ENCODE data around the gene PSMG4. TPM values are rescaled to one million over a fixed set of nuclear protein-coding genes. Genes with fewer than 3 reads are reported as not detected.

PSMG4 gene
- total and polyA plus RNA-seq, 2 donors (not counting 3 experiments of a cell fraction or from before 2014, with no cell fraction given), result 31.4 to 46.0 TPM

DNA sequence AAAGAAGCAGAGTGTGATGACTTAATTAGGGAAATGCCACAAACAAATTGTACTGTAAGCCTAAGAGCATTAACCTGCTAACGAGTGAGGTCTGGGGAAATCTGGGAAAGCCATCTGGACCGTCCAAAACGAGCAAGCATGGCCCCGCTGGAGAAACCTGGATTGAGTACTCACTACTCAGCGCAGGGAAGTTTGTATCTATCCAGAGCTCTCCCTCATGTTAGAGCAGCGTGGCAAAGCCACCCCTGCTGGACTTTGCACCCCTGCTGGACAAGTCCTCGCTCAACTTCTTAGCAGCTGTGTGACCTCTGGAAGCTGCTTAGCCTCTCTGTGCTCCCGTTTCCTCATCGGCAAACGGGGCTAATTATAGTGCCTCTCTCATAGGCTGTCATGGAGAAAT lies 37.3 kb downstream of the PSMG4 start:
- no peak for FAIRE-seq
- Histone ChIP-seq H2AFZ (ENCODE audit: low read depth, low read length) (no peak overlapping the region), H3K36me3 (ENCODE audit: control insufficient read depth in 2 of 2, extremely low read depth in 1 of 2, insufficient read depth in 2 of 2, low read length in 2 of 2) (peaks cover 0 to 2% of the 10 kb centered on the region in 2 experiments), H3K27ac (ENCODE audit: insufficient read depth, low read depth, low read length) (no peak overlapping the region), H3K9me3 (replicated peaks; ENCODE audit: control insufficient read depth, insufficient read depth, low read length) (no peaks in the 10 kb centered on the region), H3K4me3 (replicated peaks in 1 of 3; ENCODE audit: insufficient read depth in 1 of 3, low read depth in 1 of 3, low read length in 3 of 3) (no peak overlapping the region), H3K27me3 (ENCODE audit: control insufficient read depth in 2 of 2, insufficient read depth in 2 of 2, low read length in 2 of 2) (no peaks in the 10 kb centered on the region), H3K79me2 (ENCODE audit: control insufficient read depth, insufficient read depth, low read length) (no peaks in the 10 kb centered on the region), H4K20me1 (replicated peaks; ENCODE audit: control insufficient read depth, extremely low read depth, insufficient read depth, low read length) (no peaks in the 10 kb centered on the region), H3K9ac (replicated peaks; ENCODE audit: extremely low read depth, insufficient read depth, low read length) (no peak overlapping the region), H3K9me1 (replicated peaks; ENCODE audit: control insufficient read depth, extremely low read depth, insufficient read depth, low read length) (no peaks in the 10 kb centered on the region), H3K4me1 (ENCODE audit: control insufficient read depth, extremely low read depth, insufficient read depth, low read length) (peaks cover 6% of the 10 kb centered on the region), H3K4me2 (ENCODE audit: insufficient read depth, low read length) (no peak overlapping the region)
- CTCF ChIA-PET, result interaction anchor here (1.0 to 1.6 kb wide), 5 partner anchors 8 to 682 kb away, joined by 3 to 6 read pairs (median 4); no protein-coding TSS in a partner anchor
- intact Hi-C loops (cut with micrococcal nuclease) (no loop called here), dilution Hi-C loops (cut with MboI; ENCODE audit: extremely low pct_ligation_motif_present, low sequenced_read_pairs) (loop anchor here (25.0 kb wide), 1 partner anchor 691 kb away; no protein-coding TSS in a partner anchor)
- TF ChIP-seq JUN (IDR thresholded peaks at IDR 0.05; ENCODE audit: borderline replicate concordance, insufficient read depth, insufficient read length, low read depth), result no peak
- no TSS peak for BruUV-seq (replicated peaks)
- POLR2A ChIA-PET, result interaction anchor here (0.5 kb wide), 1 partner anchor 28 kb away, joined by 3 read pairs; no protein-coding TSS in a partner anchor
- DNase-seq (ENCODE audit: low read depth, low spot score), result no peak

DNA sequence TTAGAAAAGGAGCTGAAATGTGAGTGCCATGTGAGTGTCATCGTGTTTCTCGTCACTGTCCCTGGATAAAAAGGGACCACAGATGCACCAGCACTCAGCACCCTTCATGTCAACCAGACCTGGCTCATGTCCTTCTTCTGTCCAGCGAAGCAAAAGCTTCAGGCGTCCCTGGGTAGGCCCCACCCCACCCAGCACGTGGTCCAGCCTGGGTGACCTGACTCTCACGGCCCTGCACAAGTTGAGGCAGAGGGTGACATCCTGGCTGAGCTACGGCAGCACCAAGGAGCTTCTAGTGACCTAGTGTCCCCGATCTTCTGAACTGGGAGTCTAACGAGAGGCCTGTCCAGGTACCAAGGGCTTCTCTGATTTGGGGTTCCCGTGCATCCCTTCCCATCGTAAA lies 37.8 kb downstream of the PSMG4 start:
- H3K4me1 ChIP-seq (ENCODE audit: control insufficient read depth, extremely low read depth, insufficient read depth, low read length), result peaks cover 6% of the 10 kb centered on the region
- dilution Hi-C loops (cut with MboI; ENCODE audit: extremely low pct_ligation_motif_present, low sequenced_read_pairs), result loop anchor here (25.0 kb wide), 1 partner anchor 691 kb away; no protein-coding TSS in a partner anchor
- TF ChIP-seq POLR2AphosphoS5 (IDR thresholded peaks at IDR 0.05; ENCODE audit: insufficient read depth, low read depth, low read length), result no peak
- FAIRE-seq, result no peak
- peaks cover 0 to 2% of the 10 kb centered on the region in 2 experiments for H3K36me3 ChIP-seq (ENCODE audit: control insufficient read depth in 2 of 2, extremely low read depth in 1 of 2, insufficient read depth in 2 of 2, low read length in 2 of 2)
- POLR2A ChIA-PET, result interaction anchor here (0.5 kb wide), 1 partner anchor 28 kb away, joined by 3 read pairs; no protein-coding TSS in a partner anchor
- no peaks in the 10 kb centered on the region for H3K9me1 ChIP-seq (replicated peaks; ENCODE audit: control insufficient read depth, extremely low read depth, insufficient read depth, low read length)
- CTCF ChIA-PET, result interaction anchor here (1.0 to 1.6 kb wide), 5 partner anchors 9 to 682 kb away, joined by 3 to 6 read pairs (median 4); no protein-coding TSS in a partner anchor
- BruUV-seq (replicated peaks), result no TSS peak
- no peak overlapping the region for H3K4me3 ChIP-seq (replicated peaks in 1 of 3; ENCODE audit: insufficient read depth in 1 of 3, low read depth in 1 of 3, low read length in 3 of 3)
- H4K20me1 ChIP-seq (replicated peaks; ENCODE audit: control insufficient read depth, extremely low read depth, insufficient read depth, low read length), result no peaks in the 10 kb centered on the region
- no peak overlapping the region for H3K4me2 ChIP-seq (ENCODE audit: insufficient read depth, low read length)
- H3K9me3 ChIP-seq (replicated peaks; ENCODE audit: control insufficient read depth, insufficient read depth, low read length), result no peaks in the 10 kb centered on the region
- no peak overlapping the region for H2AFZ ChIP-seq (ENCODE audit: low read depth, low read length)
- H3K27me3 ChIP-seq (ENCODE audit: control insufficient read depth in 2 of 2, insufficient read depth in 2 of 2, low read length in 2 of 2), result no peaks in the 10 kb centered on the region
- H3K79me2 ChIP-seq (ENCODE audit: control insufficient read depth, insufficient read depth, low read length), result no peaks in the 10 kb centered on the region
- no peak overlapping the region for H3K27ac ChIP-seq (ENCODE audit: insufficient read depth, low read depth, low read length)
- no peak overlapping the region for H3K9ac ChIP-seq (replicated peaks; ENCODE audit: extremely low read depth, insufficient read depth, low read length)
- DNase-seq (ENCODE audit: low read depth, low spot score), result no peak
- intact Hi-C loops (cut with micrococcal nuclease), result no loop called here
